BLaER1 (cell line): ENCODE results near the gene SCRN1.

Experiments
- H3K27ac ChIP-seq: shearing (Covaris generic); formaldehyde crosslinking; 2 replicates; pipeline ENCODE4 v1.8.1; 2022
- H3K27me3 ChIP-seq: shearing (Covaris generic); formaldehyde crosslinking; 2 replicates; pipeline ENCODE4 v1.8.1; 2022
- H3K36me3 ChIP-seq: shearing (Covaris generic); formaldehyde crosslinking; 2 replicates; pipeline ENCODE4 v1.8.1; 2022
- H3K4me1 ChIP-seq: shearing (Covaris generic); formaldehyde crosslinking; 2 replicates; pipeline ENCODE4 v1.8.1; 2022
- H3K4me2 ChIP-seq: shearing (Covaris generic); formaldehyde crosslinking; 2 replicates; pipeline ENCODE4 v1.8.1; 2022
- H3K4me3 ChIP-seq: shearing (Covaris generic); formaldehyde crosslinking; 2 replicates; pipeline ENCODE4 v1.8.1; 2022
- H3K9ac ChIP-seq: shearing (Covaris generic); formaldehyde crosslinking; 2 replicates; pipeline ENCODE4 v1.8.1; 2022
- H3K9me3 ChIP-seq: shearing (Covaris generic); formaldehyde crosslinking; 2 replicates; pipeline ENCODE4 v1.8.1; 2022
- H4K20me1 ChIP-seq: shearing (Covaris generic); formaldehyde crosslinking; 2 replicates; pipeline ENCODE4 v1.8.1; 2022
- Cebpa-rat ChIP-seq: shearing (Covaris generic); IDR thresholded peaks from 2 replicates; pipeline ENCODE4 v1.8.1; 2022

SCRN1 gene

GRCh38 chr7:29875741-29876140 is 113.9 kb downstream of the SCRN1 start:
- Histone ChIP-seq H3K27me3 (no peaks in the 10 kb centered on the region), H3K9me3 (no peaks in the 10 kb centered on the region), H3K9ac (no peak overlapping the region), H4K20me1 (no peaks in the 10 kb centered on the region), H3K27ac (no peak overlapping the region), H3K36me3 (no peaks in the 10 kb centered on the region), H3K4me3 (no peak overlapping the region), H3K4me2 (no peak overlapping the region), H3K4me1 (no peaks in the 10 kb centered on the region)
- no peak for TF ChIP-seq Cebpa-rat

GRCh38 chr7:29873644-29874294 is 115.8 kb downstream of the SCRN1 start:
- no peak overlapping the region for H3K27ac ChIP-seq
- no peaks in the 10 kb centered on the region for H3K4me1 ChIP-seq
- H3K9me3 ChIP-seq = no peaks in the 10 kb centered on the region

GRCh38 chr7:29871787-29872398 is 117.7 kb downstream of the SCRN1 start:
- H3K4me2 ChIP-seq = no peak overlapping the region
- no peak for TF ChIP-seq Cebpa-rat
- no peaks in the 10 kb centered on the region for H4K20me1 ChIP-seq
- H3K27me3 ChIP-seq = no peaks in the 10 kb centered on the region
- no peaks in the 10 kb centered on the region for H3K36me3 ChIP-seq
- no peak overlapping the region for H3K9ac ChIP-seq
- no peaks in the 10 kb centered on the region for H3K9me3 ChIP-seq
- no peak overlapping the region for H3K27ac ChIP-seq
- no peak overlapping the region for H3K4me3 ChIP-seq
- H3K4me1 ChIP-seq = no peaks in the 10 kb centered on the region

More at GRCh38 chr7:29873644-29874294, 115.8 kb downstream of the SCRN1 start:
- Histone ChIP-seq H3K9ac (no peak overlapping the region), H3K4me3 (no peak overlapping the region), H3K4me2 (no peak overlapping the region), H3K36me3 (no peaks in the 10 kb centered on the region), H3K27me3 (no peaks in the 10 kb centered on the region), H4K20me1 (no peaks in the 10 kb centered on the region)
- no peak for TF ChIP-seq Cebpa-rat
